ENCODE measurements around the gene MIB2.
"Not testable (repeated sequence)": the region's sequence is repeated elsewhere in the genome, so short reads cannot be mapped to it uniquely, and the experiment has no call there.

DNA sequence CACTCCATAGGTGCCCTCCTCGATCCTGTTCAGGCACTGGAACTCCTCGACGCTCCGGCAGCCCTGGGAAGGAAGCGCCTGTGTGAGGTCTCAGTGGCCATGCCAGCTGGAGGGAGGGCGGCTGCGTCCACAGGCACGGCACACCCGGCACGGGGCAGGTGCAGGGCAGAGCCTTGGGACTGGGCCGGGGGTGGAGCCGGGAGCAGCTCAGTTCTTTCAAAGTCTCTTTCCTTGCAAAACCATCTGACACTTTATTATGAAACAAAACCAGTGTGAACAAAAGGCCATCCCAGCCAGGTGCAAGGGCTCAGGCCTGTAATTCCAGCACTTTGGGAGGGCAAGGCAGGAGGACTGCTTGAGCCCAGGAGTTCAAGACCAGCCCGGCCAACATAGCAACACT lies 23.2 kb downstream of the MIB2 start:
- TF ChIP-seq, protein P1, sequence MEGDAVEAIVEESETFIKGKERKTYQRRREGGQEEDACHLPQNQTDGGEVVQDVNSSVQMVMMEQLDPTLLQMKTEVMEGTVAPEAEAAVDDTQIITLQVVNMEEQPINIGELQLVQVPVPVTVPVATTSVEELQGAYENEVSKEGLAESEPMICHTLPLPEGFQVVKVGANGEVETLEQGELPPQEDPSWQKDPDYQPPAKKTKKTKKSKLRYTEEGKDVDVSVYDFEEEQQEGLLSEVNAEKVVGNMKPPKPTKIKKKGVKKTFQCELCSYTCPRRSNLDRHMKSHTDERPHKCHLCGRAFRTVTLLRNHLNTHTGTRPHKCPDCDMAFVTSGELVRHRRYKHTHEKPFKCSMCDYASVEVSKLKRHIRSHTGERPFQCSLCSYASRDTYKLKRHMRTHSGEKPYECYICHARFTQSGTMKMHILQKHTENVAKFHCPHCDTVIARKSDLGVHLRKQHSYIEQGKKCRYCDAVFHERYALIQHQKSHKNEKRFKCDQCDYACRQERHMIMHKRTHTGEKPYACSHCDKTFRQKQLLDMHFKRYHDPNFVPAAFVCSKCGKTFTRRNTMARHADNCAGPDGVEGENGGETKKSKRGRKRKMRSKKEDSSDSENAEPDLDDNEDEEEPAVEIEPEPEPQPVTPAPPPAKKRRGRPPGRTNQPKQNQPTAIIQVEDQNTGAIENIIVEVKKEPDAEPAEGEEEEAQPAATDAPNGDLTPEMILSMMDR (conservative IDR thresholded peaks at IDR 0.05; ENCODE audit: low read depth, low read length), result not testable (repeated sequence)
- not testable (repeated sequence) for TF ChIP-seq RFX5 (IDR thresholded peaks at IDR 0.05; ENCODE audit: low read depth, low read length); RAD21 (IDR thresholded peaks at IDR 0.05; ENCODE audit: low read length); BHLHE40 (IDR thresholded peaks at IDR 0.05; ENCODE audit: low read depth, low read length); POLR2A (IDR thresholded peaks at IDR 0.05; ENCODE audit: low read depth, low read length); CEBPB (IDR thresholded peaks at IDR 0.05; ENCODE audit: low read depth, low read length); MAFK (IDR thresholded peaks at IDR 0.05; ENCODE audit: low read depth, low read length); ELK1 (IDR thresholded peaks at IDR 0.05; ENCODE audit: borderline replicate concordance, low read depth, low read length)
